Ascending aorta (tissue), 2 donors: ENCODE data around the gene TANC1. TPM values are rescaled to one million over a fixed set of nuclear protein-coding genes. Genes with fewer than 3 reads are reported as not detected.

ENCODE experiments used
- DNase-seq, 2 donors: peaks; one replicate each; pipeline ENCODE4 v3.0.0-alpha.2; 2019; ENCODE audit warnings: low spot score in 2 of 2
- H3K27ac ChIP-seq, 2 donors: fragments of 200-600 bp; sonication (generic); one replicate each; pipeline ENCODE4 v1.5.1; 2016 to 2017; ENCODE audit warnings: mild to moderate bottlenecking in 1 of 2
- H3K27me3 ChIP-seq: fragments of 200-600 bp; sonication (generic); one replicate; pipeline ENCODE4 v1.5.1; 2017
- H3K36me3 ChIP-seq, 2 donors: fragments of 200-600 bp; sonication (generic); one replicate each; pipeline ENCODE4 v1.5.1; 2016
- H3K4me1 ChIP-seq, 2 donors: fragments of 200-600 bp; sonication (generic); one replicate each; pipeline ENCODE4 v1.5.1; 2016 to 2017; ENCODE audit warnings: mild to moderate bottlenecking in 1 of 2
- H3K4me3 ChIP-seq, 2 donors: fragments of 200-600 bp; sonication (generic); one replicate each; pipeline ENCODE4 v1.5.1; 2016 to 2017; ENCODE audit warnings: mild to moderate bottlenecking in 1 of 2
- H3K9me3 ChIP-seq, 2 donors: fragments of 200-600 bp; sonication (generic); one replicate each; pipeline ENCODE4 v1.5.1; 2016
- CTCF ChIP-seq, 3 experiments: fragments of 200-600 bp in 2 of 3; fragments of 450-650 bp in 1 of 3; sonication (generic) in 2 of 3; IDR thresholded peaks; one replicate each; pipeline ENCODE4 v1.5.1; 2016 to 2019; ENCODE audit warnings: antibody characterized with exemption in 3 of 3, mild to moderate bottlenecking in 1 of 3, moderate library complexity in 1 of 3
- intact Hi-C: fragments of 100-400 bp; cut with DNase I; formaldehyde crosslinking; loops from one replicate; pipeline ENCODE4 v1.15.1; 2023
- total RNA-seq: library from RNA; depleted of rRNA; stranded (reverse); fragments of >200 nt; gene quantifications from one replicate; pipeline ENCODE4 v1.1.0, GENCODE V29; 2016

TANC1 gene
- total RNA-seq, 1 donor from 2014 or later, result 45.4 TPM

GRCh38 chr2:159045545-159046454, 77.4 kb downstream of the TANC1 start:
- peak overlapping the region in 1 of 2 donors; percentile 5 for H3K4me3 ChIP-seq
- H3K36me3 ChIP-seq, result no peaks in the 10 kb centered on the region
- intact Hi-C loops, result loop anchor here (5.0 kb wide), 2 partner anchors 47 to 78 kb away; partner anchors contain the start of gene TANC1
- H3K27ac ChIP-seq, result peak overlapping the region in 1 of 2 donors; percentile 75
- peaks cover 13 to 54% of the 10 kb centered on the region in 2 donors for H3K4me1 ChIP-seq
- no peak for DNase-seq
- H3K27me3 ChIP-seq, result no peaks in the 10 kb centered on the region
- no peak for TF ChIP-seq CTCF (IDR thresholded peaks at IDR 0.05)
- H3K9me3 ChIP-seq, result no peaks in the 10 kb centered on the region

GRCh38 chr2:159046966-159047365, 78.5 kb downstream of the TANC1 start:
- Histone ChIP-seq H3K27me3 (no peaks in the 10 kb centered on the region), H3K4me1 (peaks cover 13 to 50% of the 10 kb centered on the region in 2 donors), H3K4me3 (peak overlapping the region in 1 of 2 donors; percentile 0), H3K36me3 (no peaks in the 10 kb centered on the region), H3K27ac (peak overlapping the region; percentile 62 to 75), H3K9me3 (no peaks in the 10 kb centered on the region)
- TF ChIP-seq CTCF (IDR thresholded peaks at IDR 0.05), result no peak
- intact Hi-C loops, result loop anchor here (5.0 kb wide), 2 partner anchors 45 to 80 kb away; partner anchors contain the start of gene TANC1
- peak in 1 of 2 donors; percentile 68 for DNase-seq

GRCh38 chr2:159050426-159050825, 82.0 kb downstream of the TANC1 start:
- no peak for TF ChIP-seq CTCF (IDR thresholded peaks at IDR 0.05)
- H3K27ac ChIP-seq, result no peak overlapping the region
- intact Hi-C loops, result no loop called here
- no peaks in the 10 kb centered on the region for H3K9me3 ChIP-seq
- no peak overlapping the region for H3K4me3 ChIP-seq
- H3K27me3 ChIP-seq, result no peaks in the 10 kb centered on the region
- no peaks in the 10 kb centered on the region for H3K36me3 ChIP-seq
- H3K4me1 ChIP-seq, result peaks cover 13 to 30% of the 10 kb centered on the region in 2 donors
- no peak for DNase-seq

- peak overlapping the region in 1 of 2 donors; percentile 65 for H3K27ac ChIP-seq
- DNase-seq, result no peak
- intact Hi-C loops, result no loop called here
- H3K4me3 ChIP-seq, result no peak overlapping the region
- no peaks in the 10 kb centered on the region for H3K9me3 ChIP-seq
- TF ChIP-seq CTCF (IDR thresholded peaks at IDR 0.05), result no peak
- H3K27me3 ChIP-seq, result no peaks in the 10 kb centered on the region
- H3K36me3 ChIP-seq, result no peaks in the 10 kb centered on the region
- H3K4me1 ChIP-seq, result peaks cover 13 to 35% of the 10 kb centered on the region in 2 donors
These were observed 82.7 kb downstream of the TANC1 start for GRCh38 chr2:159051133-159051532.

- Histone ChIP-seq H3K4me3 (no peak overlapping the region), H3K36me3 (no peaks in the 10 kb centered on the region), H3K9me3 (no peaks in the 10 kb centered on the region), H3K27ac (peak overlapping the region in 1 of 2 donors; percentile 65), H3K27me3 (no peaks in the 10 kb centered on the region), H3K4me1 (peaks cover 11 to 33% of the 10 kb centered on the region in 2 donors)
- DNase-seq, result no peak
- TF ChIP-seq CTCF (IDR thresholded peaks at IDR 0.05), result no peak
- intact Hi-C loops, result no loop called here
These were observed 83.2 kb downstream of the TANC1 start for GRCh38 chr2:159051661-159052060.
